ENCODE measurements around the gene SAMD4A.

Gene SAMD4A

GRCh38 chr14:54633076-54633475 is 66.1 kb downstream of the SAMD4A start:
- DNase-seq (ENCODE audit: low spot score), result no peak

- DNase-seq (ENCODE audit: low spot score), result no peak
These were observed 70.6 kb downstream of the SAMD4A start for GRCh38 chr14:54637270-54638134.

GRCh38 chr14:54638135-54638446 is 71.2 kb downstream of the SAMD4A start:
- DNase-seq (ENCODE audit: low spot score), result no peak

GRCh38 chr14:54639611-54640010 is 72.7 kb downstream of the SAMD4A start:
- no peak for DNase-seq (ENCODE audit: low spot score)

- no peak for DNase-seq (ENCODE audit: low spot score)
These were observed 73.6 kb downstream of the SAMD4A start for GRCh38 chr14:54640506-54640905.

- DNase-seq (ENCODE audit: low spot score), result no peak
These were observed 75.2 kb downstream of the SAMD4A start for GRCh38 chr14:54642121-54642520.

GRCh38 chr14:54642801-54643695 is 76.1 kb downstream of the SAMD4A start:
- no peak for DNase-seq (ENCODE audit: low spot score)

- DNase-seq (ENCODE audit: low spot score), result no peak
These were observed 76.8 kb downstream of the SAMD4A start for GRCh38 chr14:54643696-54644176.

- no peak for DNase-seq (ENCODE audit: low spot score)
These were observed 78.7 kb downstream of the SAMD4A start for GRCh38 chr14:54645639-54646038.

GRCh38 chr14:54646626-54647025 is 79.7 kb downstream of the SAMD4A start:
- no peak for DNase-seq (ENCODE audit: low spot score)

GRCh38 chr14:54647378-54647777 is 80.5 kb downstream of the SAMD4A start:
- no peak for DNase-seq (ENCODE audit: low spot score)

- DNase-seq (ENCODE audit: low spot score), result no peak
These were observed 82.1 kb downstream of the SAMD4A start for GRCh38 chr14:54649056-54649455.

- DNase-seq (ENCODE audit: low spot score), result peak; percentile 8
These were observed 83.5 kb downstream of the SAMD4A start for GRCh38 chr14:54650331-54650958.

- DNase-seq (ENCODE audit: low spot score), result no peak
These were observed 84.0 kb downstream of the SAMD4A start for GRCh38 chr14:54650959-54651351.

GRCh38 chr14:54651649-54652048 is 84.7 kb downstream of the SAMD4A start:
- no peak for DNase-seq (ENCODE audit: low spot score)

GRCh38 chr14:54652188-54652587 is 85.3 kb downstream of the SAMD4A start:
- peak; percentile 84 for DNase-seq (ENCODE audit: low spot score)

- DNase-seq (ENCODE audit: low spot score), result no peak
These were observed 85.7 kb downstream of the SAMD4A start for GRCh38 chr14:54652605-54653052.

- DNase-seq (ENCODE audit: low spot score), result no peak
These were observed 87.0 kb downstream of the SAMD4A start for GRCh38 chr14:54653712-54654469.

GRCh38 chr14:54654605-54655004 is 87.7 kb downstream of the SAMD4A start:
- no peak for DNase-seq (ENCODE audit: low spot score)

- DNase-seq (ENCODE audit: low spot score), result no peak
These were observed 91.9 kb downstream of the SAMD4A start for GRCh38 chr14:54658836-54659235.

- no peak for DNase-seq (ENCODE audit: low spot score)
These were observed 92.4 kb downstream of the SAMD4A start for GRCh38 chr14:54659365-54659764.
